Ishikawa (cell line): ENCODE data around the gene DEPDC1.

Source experiments
- CEBPB ChIP-seq: IDR thresholded peaks from 2 replicates; pipeline ENCODE4 v1.6.1; 2012
- EGR1 ChIP-seq: IDR thresholded peaks from 2 replicates; pipeline ENCODE4 v1.6.1; 2012
- EP300 ChIP-seq: IDR thresholded peaks from 2 replicates; pipeline ENCODE4 v1.6.1; 2012; ENCODE audit warnings: borderline replicate concordance
- FOXM1 ChIP-seq: IDR thresholded peaks from 2 replicates; pipeline ENCODE4 v1.6.1; 2012; ENCODE audit warnings: low read depth, borderline replicate concordance
- REST ChIP-seq: IDR thresholded peaks from 2 replicates; pipeline ENCODE4 v1.6.1; 2012; ENCODE audit warnings: low read depth, mild to moderate bottlenecking
- TAF1 ChIP-seq: IDR thresholded peaks from 2 replicates; pipeline ENCODE4 v1.6.1; 2012; ENCODE audit warnings: low read depth, mild to moderate bottlenecking
- TCF12 ChIP-seq: IDR thresholded peaks from 2 replicates; pipeline ENCODE4 v1.6.1; 2012; ENCODE audit warnings: low read depth
- TEAD4 ChIP-seq: IDR thresholded peaks from 2 replicates; pipeline ENCODE4 v1.6.1; 2012
- YY1 ChIP-seq: IDR thresholded peaks from 2 replicates; pipeline ENCODE4 v1.6.1; 2012; ENCODE audit warnings: low read depth
- ZBTB7A ChIP-seq: IDR thresholded peaks from 2 replicates; pipeline ENCODE4 v1.6.1; 2012; ENCODE audit warnings: low read depth
- TF ChIP-seq, protein P1 (sequence below): IDR thresholded peaks from 2 replicates; pipeline ENCODE4 v1.6.1; 2012
- TF ChIP-seq, protein P2 (sequence below): IDR thresholded peaks from 2 replicates; pipeline ENCODE4 v1.6.1; 2012

- TF ChIP-seq, protein P1, sequence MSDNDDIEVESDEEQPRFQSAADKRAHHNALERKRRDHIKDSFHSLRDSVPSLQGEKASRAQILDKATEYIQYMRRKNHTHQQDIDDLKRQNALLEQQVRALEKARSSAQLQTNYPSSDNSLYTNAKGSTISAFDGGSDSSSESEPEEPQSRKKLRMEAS = no peak
- TF ChIP-seq TEAD4 (no peak), TAF1 (no peak), EGR1 (no peak), EP300 (no peak), YY1 (no peak), REST (no peak), CEBPB (no peak), TCF12 (no peak), FOXM1 (no peak), ZBTB7A (no peak)
- TF ChIP-seq, protein P2, sequence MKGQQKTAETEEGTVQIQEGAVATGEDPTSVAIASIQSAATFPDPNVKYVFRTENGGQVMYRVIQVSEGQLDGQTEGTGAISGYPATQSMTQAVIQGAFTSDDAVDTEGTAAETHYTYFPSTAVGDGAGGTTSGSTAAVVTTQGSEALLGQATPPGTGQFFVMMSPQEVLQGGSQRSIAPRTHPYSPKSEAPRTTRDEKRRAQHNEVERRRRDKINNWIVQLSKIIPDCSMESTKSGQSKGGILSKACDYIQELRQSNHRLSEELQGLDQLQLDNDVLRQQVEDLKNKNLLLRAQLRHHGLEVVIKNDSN = no peak
Observed at GRCh38 chr1:68516066-68516465, 19.2 kb upstream of the DEPDC1 start.
